ENCODE data around the gene PPFIA4.

DNA sequence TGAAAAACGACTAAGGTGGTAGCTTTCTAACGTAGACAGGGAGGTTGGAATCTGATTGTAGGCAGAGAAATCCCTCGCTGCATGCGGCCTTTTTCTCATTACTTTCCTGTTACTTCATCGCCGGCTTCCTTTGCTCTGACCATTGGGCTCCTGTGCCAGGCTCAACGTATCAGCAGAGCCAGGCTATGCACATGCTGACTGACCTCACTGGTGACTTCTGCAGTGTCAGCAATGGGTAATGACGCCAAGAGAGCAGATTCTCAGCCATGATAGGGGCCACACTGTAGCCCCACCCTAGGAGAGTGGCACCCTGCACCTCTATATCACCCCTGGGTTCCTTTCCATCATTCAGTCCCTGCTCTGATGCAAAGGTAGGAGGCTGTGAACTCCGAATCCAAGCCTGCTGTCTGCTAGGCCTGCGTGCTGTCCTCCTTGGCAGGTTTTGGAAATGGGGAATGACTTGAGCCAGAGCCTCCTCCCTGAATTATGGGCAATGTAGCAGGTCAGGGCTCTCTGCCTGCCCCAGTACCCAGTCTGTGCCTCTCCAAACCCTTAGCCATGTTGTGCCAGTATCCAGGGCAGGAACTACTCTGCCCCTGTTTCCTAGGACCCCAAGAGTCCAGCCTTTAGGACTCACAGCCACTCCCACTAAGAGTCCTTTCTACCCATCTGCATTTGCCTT lies 11.4 kb downstream of the PPFIA4 start:
- no peak for TF ChIP-seq EZH2 (IDR thresholded peaks at IDR 0.05; ENCODE audit: borderline replicate concordance, low read depth, low read length, poor library complexity, severe bottlenecking)
- TF ChIP-seq, protein P1, sequence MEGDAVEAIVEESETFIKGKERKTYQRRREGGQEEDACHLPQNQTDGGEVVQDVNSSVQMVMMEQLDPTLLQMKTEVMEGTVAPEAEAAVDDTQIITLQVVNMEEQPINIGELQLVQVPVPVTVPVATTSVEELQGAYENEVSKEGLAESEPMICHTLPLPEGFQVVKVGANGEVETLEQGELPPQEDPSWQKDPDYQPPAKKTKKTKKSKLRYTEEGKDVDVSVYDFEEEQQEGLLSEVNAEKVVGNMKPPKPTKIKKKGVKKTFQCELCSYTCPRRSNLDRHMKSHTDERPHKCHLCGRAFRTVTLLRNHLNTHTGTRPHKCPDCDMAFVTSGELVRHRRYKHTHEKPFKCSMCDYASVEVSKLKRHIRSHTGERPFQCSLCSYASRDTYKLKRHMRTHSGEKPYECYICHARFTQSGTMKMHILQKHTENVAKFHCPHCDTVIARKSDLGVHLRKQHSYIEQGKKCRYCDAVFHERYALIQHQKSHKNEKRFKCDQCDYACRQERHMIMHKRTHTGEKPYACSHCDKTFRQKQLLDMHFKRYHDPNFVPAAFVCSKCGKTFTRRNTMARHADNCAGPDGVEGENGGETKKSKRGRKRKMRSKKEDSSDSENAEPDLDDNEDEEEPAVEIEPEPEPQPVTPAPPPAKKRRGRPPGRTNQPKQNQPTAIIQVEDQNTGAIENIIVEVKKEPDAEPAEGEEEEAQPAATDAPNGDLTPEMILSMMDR (conservative IDR thresholded peaks at IDR 0.05; ENCODE audit: low read depth, low read length) = no peak

Measured in A673 (cell line).